Body of pancreas (tissue), 4 donors: ENCODE results near the gene TMSB4X. TPM values are rescaled to one million over a fixed set of nuclear protein-coding genes. Genes with fewer than 3 reads are reported as not detected.

Experiments
- ATAC-seq: fragments of 150-250 bp; one replicate; pipeline ENCODE4 v1.9.1; 2016
- DNase-seq, 4 donors: peaks; one replicate each; pipeline ENCODE4 v3.0.0-alpha.2; 2019
- H3K27ac ChIP-seq, 4 donors: fragments of 200-600 bp; sonication (generic); 1 replicate in 3 of 4; 2 replicates in 1 of 4; pipeline versions ENCODE4 v1.5.1 to v1.6.1; 2016 to 2019; ENCODE audit warnings: mild to moderate bottlenecking in 1 of 4, mixed read lengths in 1 of 4, moderate library complexity in 1 of 4
- H3K27me3 ChIP-seq, 2 donors: fragments of 200-600 bp; sonication (generic); one replicate each; pipeline ENCODE4 v1.6.0; 2016; ENCODE audit warnings: mild to moderate bottlenecking in 1 of 2
- H3K36me3 ChIP-seq, 2 donors: fragments of 200-600 bp; sonication (generic); replicated peaks in 1 of 2; 2 replicates each; pipeline ENCODE4 v1.5.1; 2016; ENCODE audit warnings: low read depth in 2 of 2; ENCODE audit not compliant: insufficient read depth in 1 of 2
- H3K4me1 ChIP-seq: fragments of 200-600 bp; sonication (generic); one replicate; pipeline ENCODE4 v1.6.0; 2016
- H3K4me3 ChIP-seq, 2 donors: fragments of 200-600 bp; sonication (generic); 1 replicate in 1 of 2; 2 replicates in 1 of 2; pipeline ENCODE4 v1.5.1; 2016 to 2019
- H3K9me3 ChIP-seq, 3 donors: fragments of 200-600 bp; sonication (generic); 1 replicate in 2 of 3; 2 replicates in 1 of 3; pipeline ENCODE4 v1.5.1; 2016
- CTCF ChIP-seq, 7 experiments: fragments of 450-650 bp in 4 of 7; fragments of 200-600 bp in 3 of 7; sonication (generic) in 3 of 7; IDR thresholded peaks; one replicate each; pipeline ENCODE4 v1.5.1; 2016 to 2019; ENCODE audit warnings: antibody characterized with exemption in 7 of 7
- POLR2A ChIP-seq, 3 donors: fragments of 450-650 bp; IDR thresholded peaks; one replicate each; pipeline ENCODE4 v1.6.1; 2016; ENCODE audit warnings: antibody characterized with exemption in 3 of 3, mild to moderate bottlenecking in 2 of 3
- WGBS, 2 donors: methylation state at CpG; one replicate each; pipeline ENCODE4 v1.1.5; 2017; 5-methylcytosine and 5-hydroxymethylcytosine counted together
- intact Hi-C: fragments of 100-400 bp; cut with DNase I; formaldehyde crosslinking; loops from one replicate; pipeline ENCODE4 v1.15.1; 2023
- total RNA-seq, 2 donors: library from RNA; depleted of rRNA; stranded (reverse); fragments of >200 nt; gene quantifications; one replicate each; pipeline ENCODE4 v1.1.0, GENCODE V29; 2016

TMSB4X gene
- total RNA-seq, 2 donors from 2014 or later = 1,104 to 1,472 TPM

- no peak overlapping the region for H3K4me3 ChIP-seq
- no peaks in the 10 kb centered on the region for H3K27me3 ChIP-seq
- H3K9me3 ChIP-seq = no peaks in the 10 kb centered on the region
- WGBS, 2 donors = 45 to 66% methylated on average over 15 to 18 of the region's 19 CpGs
- intact Hi-C loops = no loop called here
- TF ChIP-seq CTCF (IDR thresholded peaks at IDR 0.05) (no peak), POLR2A (IDR thresholded peaks at IDR 0.05) (peak in 1 of 3 donors; percentile 18)
- peak overlapping the region; percentile 88 to 97 (median 93) for H3K27ac ChIP-seq
- H3K4me1 ChIP-seq = peaks cover 30% of the 10 kb centered on the region
- DNase-seq (peak in 2 of 4 donors; percentile 31 to 34), ATAC-seq (no peak)
- no peaks in the 10 kb centered on the region for H3K36me3 ChIP-seq
Observed at GRCh38 chrX:12973561-12974304, 1.2 kb upstream of the TMSB4X start.

- 0% methylated on average over 13 of the region's 13 CpGs for WGBS, 2 donors
Observed at GRCh38 chrX:12974305-12974795, 560 bp upstream of the TMSB4X start.

GRCh38 chrX:12975670-12975965, 708 bp downstream of the TMSB4X start:
- H3K4me3 ChIP-seq = peak overlapping the region; percentile 26 to 67
- H3K9me3 ChIP-seq = no peaks in the 10 kb centered on the region
- WGBS, 2 donors = 0% methylated on average over 3 to 15 of the region's 26 CpGs
- peak overlapping the region; percentile 88 to 97 (median 93) for H3K27ac ChIP-seq
- intact Hi-C loops = no loop called here
- DNase-seq (peak in 1 of 4 donors; percentile 44), ATAC-seq (no peak)
- H3K36me3 ChIP-seq = no peaks in the 10 kb centered on the region
- no peak for TF ChIP-seq POLR2A (IDR thresholded peaks at IDR 0.05)
- no peak for TF ChIP-seq CTCF (IDR thresholded peaks at IDR 0.05)
- H3K4me1 ChIP-seq = peaks cover 34% of the 10 kb centered on the region
- H3K27me3 ChIP-seq = no peaks in the 10 kb centered on the region

More at GRCh38 chrX:12974305-12974795, 560 bp upstream of the TMSB4X start:
- Histone ChIP-seq H3K9me3 (no peaks in the 10 kb centered on the region), H3K27ac (peak overlapping the region; percentile 88 to 97 (median 93)), H3K4me3 (peak overlapping the region; percentile 26 to 67), H3K36me3 (no peaks in the 10 kb centered on the region), H3K27me3 (no peaks in the 10 kb centered on the region), H3K4me1 (peaks cover 36% of the 10 kb centered on the region)
- ATAC-seq (peak; percentile 22), DNase-seq (peak; percentile 52 to 69 (median 66))
- TF ChIP-seq POLR2A (IDR thresholded peaks at IDR 0.05) = no peak
- TF ChIP-seq CTCF (IDR thresholded peaks at IDR 0.05) = no peak
- intact Hi-C loops = no loop called here

GRCh38 chrX:12975991-12976558, 1.2 kb downstream of the TMSB4X start:
- Histone ChIP-seq H3K27ac (peak overlapping the region; percentile 88 to 97 (median 93)), H3K4me3 (peak overlapping the region; percentile 26 to 67), H3K4me1 (peaks cover 29% of the 10 kb centered on the region), H3K27me3 (no peaks in the 10 kb centered on the region), H3K36me3 (no peaks in the 10 kb centered on the region), H3K9me3 (no peaks in the 10 kb centered on the region)
- 0 to 1% methylated on average over 14 to 34 of the region's 34 CpGs for WGBS, 2 donors
- DNase-seq = peak in 3 of 4 donors; percentile 26 to 42 (median 30)
- TF ChIP-seq CTCF (IDR thresholded peaks at IDR 0.05) = no peak
- TF ChIP-seq POLR2A (IDR thresholded peaks at IDR 0.05) = no peak
- no peak for ATAC-seq
- intact Hi-C loops = no loop called here
